PC-3 (cell line): ENCODE results near the gene RENBP. TPM values are rescaled to one million over a fixed set of nuclear protein-coding genes. Genes with fewer than 3 reads are reported as not detected.

Source experiments
- ATAC-seq: fragments of 200-7000 bp; cut with Tn5 transposase; 2 replicates; pipeline ENCODE4 v1.9.1; 2020; ENCODE audit warnings: mild to moderate bottlenecking, moderate library complexity
- BruUV-seq: library from RNA; stranded (reverse); fragments of 400-500 nt; replicated peaks from 2 replicates; lab custom pipeline; 2021; lab: Mats Ljungman, UMichigan
- CTCF ChIA-PET: fragments of 300-600 bp; sonication (Branson Sonifier 250); formaldehyde crosslinking; loops from one replicate; lab custom pipeline; 2022; ENCODE audit warnings: antibody characterized with exemption; lab: Charles Lee
- POLR2A ChIA-PET: fragments of 300-600 bp; sonication (Branson Sonifier 250); formaldehyde crosslinking; loops from one replicate; lab custom pipeline; 2022; ENCODE audit warnings: antibody characterized with exemption; ENCODE audit not compliant: unreplicated experiment; lab: Charles Lee
- DNase-seq: peaks from one replicate; pipeline ENCODE4 v3.0.0-alpha.2; 2015
- H2AFZ ChIP-seq: fragments of 300-600 bp; sonication (generic); 2 replicates; pipeline ENCODE4 v1.6.0; 2016; ENCODE audit warnings: antibody characterized with exemption, low read length
- H3F3A ChIP-seq: fragments of 300-600 bp; sonication (generic); one replicate; pipeline ENCODE4 v1.6.0; 2017; ENCODE audit warnings: antibody characterized with exemption, low read length, control low read depth, mild to moderate bottlenecking; ENCODE audit not compliant: unreplicated experiment
- H3K27ac ChIP-seq: fragments of 300-600 bp; sonication (generic); 2 replicates; pipeline ENCODE4 v1.5.1; 2016; ENCODE audit warnings: mild to moderate bottlenecking, low read length
- H3K27me3 ChIP-seq: fragments of 300-600 bp; sonication (generic); 2 replicates; pipeline ENCODE4 v1.6.1; 2016; ENCODE audit warnings: low read length, mixed read lengths
- H3K36me3 ChIP-seq: fragments of 300-600 bp; sonication (generic); 2 replicates; pipeline ENCODE4 v1.6.1; 2016; ENCODE audit warnings: low read depth, mixed run types, low read length, mixed read lengths
- H3K4me1 ChIP-seq: fragments of 300-600 bp; sonication (generic); 2 replicates; pipeline ENCODE4 v1.5.1; 2016; ENCODE audit warnings: low read length; ENCODE audit not compliant: insufficient read depth
- H3K4me2 ChIP-seq: fragments of 300-600 bp; sonication (generic); 2 replicates; pipeline ENCODE4 v1.6.0; 2016; ENCODE audit warnings: low read length
- H3K4me3 ChIP-seq: fragments of 300-600 bp; sonication (generic); 2 replicates; pipeline ENCODE4 v1.5.1; 2016; ENCODE audit warnings: mild to moderate bottlenecking, low read length, mixed read lengths
- H3K79me2 ChIP-seq: fragments of 300-600 bp; sonication (generic); 2 replicates; pipeline ENCODE4 v1.6.1; 2017; ENCODE audit warnings: low read length, mixed read lengths
- H3K9ac ChIP-seq: fragments of 300-600 bp; sonication (generic); 2 replicates; pipeline ENCODE4 v1.6.0; 2016; ENCODE audit warnings: mild to moderate bottlenecking, low read length
- H3K9me2 ChIP-seq: fragments of 300-600 bp; sonication (generic); replicated peaks from 2 replicates; pipeline ENCODE4 v1.6.1; 2016; ENCODE audit warnings: mixed run types, low read length, mixed read lengths
- H3K9me3 ChIP-seq: fragments of 300-600 bp; sonication (generic); 2 replicates; pipeline ENCODE4 v1.6.1; 2016; ENCODE audit warnings: low read length, mixed read lengths
- H4K20me1 ChIP-seq: fragments of 300-600 bp; sonication (generic); 2 replicates; pipeline ENCODE4 v1.6.1; 2016; ENCODE audit warnings: low read length, mixed read lengths
- CTCF ChIP-seq: fragments of 300-600 bp; sonication (generic); conservative IDR thresholded peaks from 2 replicates; pipeline ENCODE4 v1.5.1; 2017; ENCODE audit warnings: antibody characterized with exemption, low read depth, mild to moderate bottlenecking, low read length
- EZH2 ChIP-seq: fragments of 300-600 bp; sonication (generic); IDR thresholded peaks from one replicate; pipeline ENCODE4 v1.6.1; 2017; ENCODE audit warnings: antibody characterized with exemption, mild to moderate bottlenecking, low read length; ENCODE audit not compliant: unreplicated experiment
- EZH2phosphoT487 ChIP-seq: fragments of 300-600 bp; sonication (generic); IDR thresholded peaks from 2 replicates; pipeline ENCODE4 v1.6.1; 2018; ENCODE audit warnings: mild to moderate bottlenecking, antibody characterized with exemption, low read length, borderline replicate concordance
- intact Hi-C: fragments of 100-400 bp; cut with micrococcal nuclease; formaldehyde crosslinking; loops from 2 replicates; pipeline ENCODE4 v1.9.0; 2023
- total RNA-seq: library from RNA; depleted of rRNA; stranded (reverse); fragments of >200 nt; gene quantifications from 2 replicates; pipeline ENCODE4 v1.2.3, GENCODE V29; 2014

RENBP gene
- total RNA-seq, 1 experiment from 2014 or later: not detected

- TF ChIP-seq EZH2 (no peak), EZH2phosphoT487 (no peak), CTCF (no peak)
- H3K9me2 ChIP-seq: no peaks in the 10 kb centered on the region
- intact Hi-C loops: loop anchor here (2.0 to 10.0 kb wide), 2 partner anchors 42 to 404 kb away; partner anchors contain the start of genes EMD and FLNA
- peaks cover 29% of the 10 kb centered on the region for H3K4me1 ChIP-seq
- ChIA-PET POLR2A (interaction anchor here (0.5 kb wide), 1 partner anchor 148 kb away, joined by 6 read pairs; no protein-coding TSS in a partner anchor), CTCF (no interaction called here)
- H3K36me3 ChIP-seq: no peaks in the 10 kb centered on the region; the same call in 1 of the 2 replicates
- peaks cover 6% of the 10 kb centered on the region for H3F3A ChIP-seq
- H3K79me2 ChIP-seq: peaks cover 78% of the 10 kb centered on the region
- ATAC-seq: peak; percentile 3
- H3K9ac ChIP-seq: peak overlapping the region; percentile 100
- H3K4me2 ChIP-seq: peak overlapping the region; percentile 93
- DNase-seq: peak; percentile 39
- peak overlapping the region; percentile 35 for H2AFZ ChIP-seq
- peaks cover 35% of the 10 kb centered on the region for H4K20me1 ChIP-seq
- H3K4me3 ChIP-seq: peak overlapping the region; percentile 99
- H3K27me3 ChIP-seq: no peaks in the 10 kb centered on the region
- TSS peak; percentile 37 for BruUV-seq
- no peaks in the 10 kb centered on the region for H3K9me3 ChIP-seq
- H3K27ac ChIP-seq: peak overlapping the region; percentile 100
Observed at GRCh38 chrX:153970357-153971123, 26.1 kb upstream of the RENBP start.

GRCh38 chrX:153969904-153970356 is 25.5 kb upstream of the RENBP start:
- Histone ChIP-seq H3K4me2 (peak overlapping the region; percentile 87), H3K9me3 (no peaks in the 10 kb centered on the region), H3K27ac (no peak overlapping the region), H3K9me2 (no peaks in the 10 kb centered on the region), H3K27me3 (no peaks in the 10 kb centered on the region), H3K4me3 (peak overlapping the region; percentile 99), H4K20me1 (peaks cover 38% of the 10 kb centered on the region), H3K79me2 (peaks cover 83% of the 10 kb centered on the region), H3F3A (peaks cover 6% of the 10 kb centered on the region), H2AFZ (no peak overlapping the region), H3K4me1 (peaks cover 29% of the 10 kb centered on the region), H3K9ac (peak overlapping the region; percentile 74), H3K36me3 (no peaks in the 10 kb centered on the region; the same call in 1 of the 2 replicates)
- BruUV-seq: no TSS peak
- TF ChIP-seq EZH2phosphoT487 (no peak), EZH2 (no peak), CTCF (no peak)
- POLR2A ChIA-PET: no interaction called here
- ATAC-seq: no peak
- intact Hi-C loops: loop anchor here (2.0 to 10.0 kb wide), 2 partner anchors 41 to 405 kb away; partner anchors contain the start of genes EMD and FLNA
- DNase-seq: peak; percentile 10
- CTCF ChIA-PET: no interaction called here
